Nephron progenitor cell (in vitro differentiated cells): ENCODE measurements around the gene SUSD2.

ENCODE experiments used
- DNase-seq: peaks from one replicate; pipeline ENCODE4 v3.0.0; 2021
- H3K27ac Mint-ChIP-seq: 2 replicates; pipeline ENCODE4 v1.8.0; 2021; ENCODE audit warnings: mild to moderate bottlenecking, moderate library complexity, mixed read lengths
- H3K27me3 Mint-ChIP-seq: 2 replicates; pipeline ENCODE4 v1.8.0; 2021; ENCODE audit warnings: mild to moderate bottlenecking, low read depth, mixed read lengths; ENCODE audit not compliant: poor library complexity
- H3K36me3 Mint-ChIP-seq: 2 replicates; pipeline ENCODE4 v1.8.0; 2021; ENCODE audit warnings: low read depth, mixed read lengths
- H3K4me1 Mint-ChIP-seq: 2 replicates; pipeline ENCODE4 v1.8.0; 2021; ENCODE audit warnings: mixed read lengths
- H3K4me3 Mint-ChIP-seq: 2 replicates; pipeline ENCODE4 v1.8.0; 2021; ENCODE audit warnings: mild to moderate bottlenecking, moderate library complexity, mixed read lengths
- H3K9me3 Mint-ChIP-seq: 2 replicates; pipeline ENCODE4 v1.8.0; 2021; ENCODE audit warnings: mild to moderate bottlenecking, moderate library complexity, mixed read lengths
- CTCF ChIP-seq: fragments of 200-600 bp; sonication (generic); IDR thresholded peaks from 2 replicates; pipeline ENCODE4 v1.5.0; 2021; ENCODE audit warnings: antibody characterized with exemption

SUSD2 gene

GRCh38 chr22:24165673-24166072, 15.6 kb upstream of the SUSD2 start:
- H3K9me3 Mint-ChIP-seq = no peaks in the 10 kb centered on the region
- H3K36me3 Mint-ChIP-seq = peaks cover 5% of the 10 kb centered on the region
- H3K4me1 Mint-ChIP-seq = peaks cover 11% of the 10 kb centered on the region
- no peaks in the 10 kb centered on the region for H3K27me3 Mint-ChIP-seq
- no peak for DNase-seq
- no peak overlapping the region for H3K27ac Mint-ChIP-seq
- no peak for TF ChIP-seq CTCF
- no peak overlapping the region for H3K4me3 Mint-ChIP-seq

DNA sequence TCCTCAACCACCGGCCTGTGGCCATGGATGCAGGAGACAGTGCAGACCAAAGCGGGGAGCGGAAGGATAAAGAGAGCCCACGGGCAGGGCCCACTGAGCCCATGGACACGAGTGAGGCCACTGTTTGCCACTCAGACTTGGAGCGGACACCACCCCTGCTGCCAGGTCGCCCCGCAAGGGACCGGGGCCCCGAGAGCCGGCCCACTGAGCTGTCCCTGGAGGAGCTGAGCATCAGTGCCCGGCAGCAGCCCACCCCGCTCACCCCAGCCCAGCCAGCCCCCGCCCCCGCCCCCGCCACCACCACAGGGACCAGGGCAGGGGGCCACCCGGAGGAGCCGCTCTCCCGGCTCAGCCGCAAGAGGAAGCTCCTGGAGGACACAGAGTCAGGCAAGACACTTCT, 14.5 kb upstream of the SUSD2 start:
- Mint-ChIP-seq H3K4me3 (no peak overlapping the region), H3K27ac (no peak overlapping the region), H3K36me3 (peaks cover 5% of the 10 kb centered on the region), H3K4me1 (peaks cover 11% of the 10 kb centered on the region), H3K27me3 (no peaks in the 10 kb centered on the region), H3K9me3 (no peaks in the 10 kb centered on the region)
- no peak for DNase-seq
- no peak for TF ChIP-seq CTCF

DNA sequence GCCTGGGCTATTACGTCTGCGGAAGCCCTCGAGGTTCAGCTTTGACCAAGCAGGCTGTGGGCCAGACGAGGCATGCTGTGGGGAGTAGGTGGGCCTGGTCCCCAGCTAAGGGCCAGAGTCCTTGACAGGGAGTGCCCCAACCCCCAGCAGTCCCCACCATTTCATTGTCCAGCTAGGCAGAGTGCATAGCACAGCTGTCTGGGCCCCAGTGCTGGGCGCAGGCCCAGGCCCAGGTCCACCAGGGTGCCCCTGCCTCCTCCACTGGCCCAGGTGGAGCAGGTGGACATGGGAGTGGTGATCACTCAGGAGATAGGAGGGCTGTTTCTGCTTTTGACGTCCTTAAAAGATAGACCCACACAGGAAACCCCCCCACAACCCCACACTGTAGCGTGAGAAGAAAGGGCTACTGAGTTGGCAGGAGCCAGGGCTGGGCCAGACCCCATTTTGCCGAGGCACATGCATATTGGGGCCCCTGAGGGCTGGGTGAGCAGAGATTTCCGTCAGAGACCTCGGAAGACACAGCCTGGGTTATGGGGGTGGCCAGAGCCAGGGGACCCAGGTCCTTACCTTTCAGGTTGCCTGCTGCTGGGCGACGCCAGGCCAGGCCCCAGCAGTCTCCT, 11.7 kb upstream of the SUSD2 start:
- Mint-ChIP-seq H3K4me1 (peaks cover 3% of the 10 kb centered on the region), H3K27ac (no peak overlapping the region), H3K36me3 (peaks cover 9% of the 10 kb centered on the region), H3K9me3 (no peaks in the 10 kb centered on the region), H3K27me3 (no peaks in the 10 kb centered on the region), H3K4me3 (no peak overlapping the region)
- no peak for TF ChIP-seq CTCF
- DNase-seq = no peak

DNA sequence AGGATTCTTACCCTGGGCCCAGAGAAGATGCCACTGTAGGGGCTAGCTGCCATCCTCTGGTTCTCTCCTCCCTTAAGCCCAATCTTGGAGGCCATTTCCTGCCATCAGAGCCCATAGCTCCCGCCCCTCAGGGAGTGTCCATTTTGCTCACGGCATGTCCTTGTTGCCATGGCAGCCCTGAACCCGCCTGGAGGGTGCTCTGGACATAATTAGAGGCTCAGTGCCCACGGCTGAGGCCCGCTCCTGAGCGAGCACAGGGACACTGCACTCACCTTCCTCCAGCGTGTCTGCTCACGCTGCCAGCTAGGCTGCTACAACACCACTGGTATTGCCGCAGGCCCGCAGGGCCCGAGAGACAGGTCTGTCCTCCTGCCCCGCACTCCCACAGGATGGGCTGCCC, 11.1 kb upstream of the SUSD2 start:
- Mint-ChIP-seq H3K4me1 (peaks cover 3% of the 10 kb centered on the region), H3K4me3 (no peak overlapping the region), H3K9me3 (no peaks in the 10 kb centered on the region), H3K27me3 (no peaks in the 10 kb centered on the region), H3K27ac (no peak overlapping the region), H3K36me3 (peaks cover 9% of the 10 kb centered on the region)
- TF ChIP-seq CTCF = no peak
- DNase-seq = no peak

GRCh38 chr22:24170632-24171031, 10.7 kb upstream of the SUSD2 start:
- H3K4me1 Mint-ChIP-seq = peaks cover 3% of the 10 kb centered on the region
- peaks cover 9% of the 10 kb centered on the region for H3K36me3 Mint-ChIP-seq
- no peak for DNase-seq
- no peaks in the 10 kb centered on the region for H3K9me3 Mint-ChIP-seq
- no peaks in the 10 kb centered on the region for H3K27me3 Mint-ChIP-seq
- no peak for TF ChIP-seq CTCF
- no peak overlapping the region for H3K4me3 Mint-ChIP-seq
- H3K27ac Mint-ChIP-seq = no peak overlapping the region

GRCh38 chr22:24171822-24172221, 9.5 kb upstream of the SUSD2 start:
- Mint-ChIP-seq H3K4me3 (no peak overlapping the region), H3K27me3 (peaks cover 3% of the 10 kb centered on the region), H3K36me3 (peaks cover 9% of the 10 kb centered on the region), H3K27ac (no peak overlapping the region), H3K4me1 (peaks cover 3% of the 10 kb centered on the region), H3K9me3 (no peaks in the 10 kb centered on the region)
- TF ChIP-seq CTCF = no peak
- DNase-seq = no peak
